ENCODE results near the gene TSC1. TPM values are rescaled to one million over a fixed set of nuclear protein-coding genes. Genes with fewer than 3 reads are reported as not detected.

The TSC1 gene
- total RNA-seq, 1 donor from 2014 or later, result 69.0 TPM

- Mint-ChIP-seq H3K27ac (no peak overlapping the region), H3K36me3 (ENCODE audit: insufficient read depth) (no peaks in the 10 kb centered on the region), H3K4me1 (ENCODE audit: low read depth) (peaks cover 7% of the 10 kb centered on the region), H3K27me3 (peaks cover 43% of the 10 kb centered on the region), H3K9me3 (ENCODE audit: low read depth) (no peaks in the 10 kb centered on the region), H3K4me3 (ENCODE audit: low read depth) (no peak overlapping the region)
- no peak for DNase-seq (ENCODE audit: low spot score, unreplicated experiment)
- no peak for TF ChIP-seq CTCF (IDR thresholded peaks at IDR 0.05; ENCODE audit: unreplicated experiment)
These were observed 35.7 kb upstream of the TSC1 start for GRCh38 chr9:132980157-132980556.

- DNase-seq (ENCODE audit: low spot score, unreplicated experiment), result no peak
- H3K4me1 Mint-ChIP-seq (ENCODE audit: low read depth), result peaks cover 7% of the 10 kb centered on the region
- H3K27ac Mint-ChIP-seq, result no peak within 1 kb of the TSS
- no peaks in the 10 kb centered on the region for H3K36me3 Mint-ChIP-seq (ENCODE audit: insufficient read depth)
- H3K27me3 Mint-ChIP-seq, result peaks cover 56% of the 10 kb centered on the region
- H3K9me3 Mint-ChIP-seq (ENCODE audit: low read depth), result no peaks in the 10 kb centered on the region
- TF ChIP-seq CTCF (IDR thresholded peaks at IDR 0.05; ENCODE audit: unreplicated experiment), result no peak
- no peak within 1 kb of the TSS for H3K4me3 Mint-ChIP-seq (ENCODE audit: low read depth)
These were observed 34.2 kb upstream of the TSC1 start, which contains the start of gene GFI1B for GRCh38 chr9:132978451-132979131. TSS of gene GFI1B (plus strand) at chr9:132978694. CDS start at chr9:132986679, 7,985 bp downstream.

- DNase-seq (ENCODE audit: low spot score, unreplicated experiment), result no peak
- Mint-ChIP-seq H3K27ac (no peak overlapping the region), H3K27me3 (peaks cover 61% of the 10 kb centered on the region), H3K4me1 (ENCODE audit: low read depth) (peaks cover 7% of the 10 kb centered on the region), H3K9me3 (ENCODE audit: low read depth) (no peaks in the 10 kb centered on the region), H3K36me3 (ENCODE audit: insufficient read depth) (no peaks in the 10 kb centered on the region), H3K4me3 (ENCODE audit: low read depth) (no peak overlapping the region)
- TF ChIP-seq CTCF (IDR thresholded peaks at IDR 0.05; ENCODE audit: unreplicated experiment), result no peak
These were observed 33.7 kb upstream of the TSC1 start for GRCh38 chr9:132978112-132978450.

GRCh38 chr9:132976571-132976970 lies 32.2 kb upstream of the TSC1 start:
- H3K9me3 Mint-ChIP-seq (ENCODE audit: low read depth), result no peaks in the 10 kb centered on the region

GRCh38 chr9:132975961-132976360 lies 31.5 kb upstream of the TSC1 start:
- no peak for DNase-seq (ENCODE audit: low spot score, unreplicated experiment)
- Mint-ChIP-seq H3K9me3 (ENCODE audit: low read depth) (no peaks in the 10 kb centered on the region), H3K4me1 (ENCODE audit: low read depth) (peaks cover 5% of the 10 kb centered on the region), H3K27me3 (peaks cover 61% of the 10 kb centered on the region), H3K27ac (no peak overlapping the region), H3K4me3 (ENCODE audit: low read depth) (no peak overlapping the region), H3K36me3 (ENCODE audit: insufficient read depth) (no peaks in the 10 kb centered on the region)
- no peak for TF ChIP-seq CTCF (IDR thresholded peaks at IDR 0.05; ENCODE audit: unreplicated experiment)

More at GRCh38 chr9:132976571-132976970, 32.2 kb upstream of the TSC1 start:
- no peak for DNase-seq (ENCODE audit: low spot score, unreplicated experiment)
- no peak for TF ChIP-seq CTCF (IDR thresholded peaks at IDR 0.05; ENCODE audit: unreplicated experiment)
- H3K36me3 Mint-ChIP-seq (ENCODE audit: insufficient read depth), result no peaks in the 10 kb centered on the region
- no peak overlapping the region for H3K4me3 Mint-ChIP-seq (ENCODE audit: low read depth)
- H3K27ac Mint-ChIP-seq, result no peak overlapping the region
- H3K27me3 Mint-ChIP-seq, result peaks cover 63% of the 10 kb centered on the region
- H3K4me1 Mint-ChIP-seq (ENCODE audit: low read depth), result peaks cover 5% of the 10 kb centered on the region

Measured in progenitor cell of endocrine pancreas (in vitro differentiated cells).